GM23248 (cell line): ENCODE results near the gene PHTF1.

Experiments
- EZH2 ChIP-seq: fragments of 200-600 bp; sonication (generic); IDR thresholded peaks from 2 replicates; pipeline ENCODE4 v1.6.1; 2018; ENCODE audit warnings: antibody characterized with exemption, mild to moderate bottlenecking; ENCODE audit not compliant: insufficient read depth, poor library complexity, severe bottlenecking
- EZH2phosphoT487 ChIP-seq: fragments of 200-600 bp; sonication (generic); IDR thresholded peaks from 2 replicates; pipeline ENCODE4 v1.6.1; 2018; ENCODE audit warnings: antibody characterized with exemption, moderate library complexity, mild to moderate bottlenecking, low read depth; ENCODE audit not compliant: insufficient read depth

GRCh38 chr1:113788802-113789201 is 29.5 kb upstream of the PHTF1 start:
- no peak for TF ChIP-seq EZH2
- TF ChIP-seq EZH2phosphoT487, result no peak
